ENCODE measurements around the gene PRRG1.

DNA sequence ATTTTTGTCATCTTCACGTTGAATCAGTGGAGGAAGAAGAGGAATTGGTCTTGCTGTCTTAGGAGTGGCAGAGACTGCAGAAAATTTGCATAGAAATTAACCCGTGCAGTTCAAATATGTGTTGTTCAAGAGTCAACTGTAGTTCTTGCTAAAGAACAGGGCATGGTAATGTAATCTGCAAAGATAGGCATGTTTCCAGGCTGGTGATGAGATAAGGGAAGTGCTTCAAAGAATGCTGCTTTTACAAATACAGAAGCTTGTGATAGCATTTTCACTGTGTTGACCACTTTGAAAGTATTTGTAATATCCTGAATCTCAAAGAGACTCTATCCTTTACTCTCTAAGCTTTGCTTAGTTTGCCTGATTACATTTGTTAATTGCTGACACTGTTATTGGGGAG lies 60.1 kb downstream of the PRRG1 start:
- TF ChIP-seq POLR2AphosphoS5 (IDR thresholded peaks at IDR 0.05; ENCODE audit: low read depth, low read length) (no peak), POLR2A (IDR thresholded peaks at IDR 0.05; ENCODE audit: low read depth, low read length) (no peak)

Data from GM12892 (cell line).